CD14-positive monocyte (primary cell): ENCODE data around the gene BAHCC1. TPM values are rescaled to one million over a fixed set of nuclear protein-coding genes. Genes with fewer than 3 reads are reported as not detected.

ENCODE experiments used
- DNase-seq, 3 donors: peaks; one replicate each; pipeline ENCODE4 v3.0.0-alpha.2; 2011 to 2022
- H2AFZ ChIP-seq: 2 replicates; pipeline ENCODE4 v1.6.0; 2012; ENCODE audit warnings: mild to moderate bottlenecking, low read depth, low read length, inconsistent platforms; ENCODE audit not compliant: insufficient read depth, poor library complexity, severe bottlenecking
- H3K27ac ChIP-seq, 2 donors: 1 replicate in 1 of 2; 2 replicates in 1 of 2; pipeline ENCODE4 v1.5.1; 2012 to 2013; ENCODE audit warnings: low read length in 2 of 2, control low read depth in 1 of 2, inconsistent platforms in 1 of 2, low read depth in 1 of 2, mild to moderate bottlenecking in 1 of 2
- H3K27me3 ChIP-seq, 2 donors: one replicate each; pipeline versions ENCODE4 v1.6.0 to v1.6.1; 2011 to 2013; ENCODE audit warnings: low read length in 2 of 2; ENCODE audit not compliant: control insufficient read depth in 2 of 2, insufficient read depth in 2 of 2
- H3K36me3 ChIP-seq, 2 donors: replicated peaks in 1 of 2; 1 replicate in 1 of 2; 2 replicates in 1 of 2; pipeline versions ENCODE4 v1.5.1 to v1.6.1; 2012 to 2013; ENCODE audit warnings: low read length in 2 of 2, control low read depth in 1 of 2, inconsistent platforms in 1 of 2, mild to moderate bottlenecking in 1 of 2; ENCODE audit not compliant: insufficient read depth in 2 of 2, control insufficient read depth in 1 of 2
- H3K4me1 ChIP-seq, 2 donors: 1 replicate in 1 of 2; 2 replicates in 1 of 2; pipeline versions ENCODE4 v1.5.1 to v1.6.1; 2012 to 2013; ENCODE audit warnings: low read length in 2 of 2, control low read depth in 1 of 2, inconsistent platforms in 1 of 2, mild to moderate bottlenecking in 1 of 2, moderate library complexity in 1 of 2; ENCODE audit not compliant: insufficient read depth in 2 of 2, control insufficient read depth in 1 of 2
- H3K4me2 ChIP-seq: replicated peaks from 2 replicates; pipeline ENCODE3; 2012; ENCODE audit warnings: low read length, moderate library complexity, mild to moderate bottlenecking; ENCODE audit not compliant: poor library complexity, severe bottlenecking; ENCODE audit errors: extremely low read depth
- H3K4me3 ChIP-seq, 3 experiments: fragments of 200-600 bp in 1 of 3; sonication (generic) in 1 of 3; replicated peaks in 1 of 3; 1 replicate in 2 of 3; 2 replicates in 1 of 3; pipeline ENCODE4 v1.5.1; 2011 to 2013; ENCODE audit warnings: low read length in 3 of 3, mild to moderate bottlenecking in 3 of 3, control low read depth in 2 of 3, low read depth in 2 of 3, inconsistent platforms in 1 of 3, moderate library complexity in 1 of 3
- H3K79me2 ChIP-seq: 2 replicates; pipeline ENCODE4 v1.6.0; 2012; ENCODE audit warnings: mild to moderate bottlenecking, control low read depth, inconsistent platforms, low read length, moderate library complexity; ENCODE audit not compliant: insufficient read depth
- H3K9ac ChIP-seq: 2 replicates; pipeline ENCODE4 v1.6.0; 2017; ENCODE audit warnings: low read length, mild to moderate bottlenecking; ENCODE audit not compliant: insufficient read depth, poor library complexity, severe bottlenecking
- H3K9me3 ChIP-seq, 2 donors: replicated peaks in 1 of 2; 1 replicate in 1 of 2; 2 replicates in 1 of 2; pipeline versions ENCODE4 v1.5.1 to v1.6.1; 2012 to 2013; ENCODE audit warnings: low read length in 2 of 2, control low read depth in 1 of 2; ENCODE audit not compliant: control insufficient read depth in 1 of 2, insufficient read depth in 1 of 2
- H4K20me1 ChIP-seq: 2 replicates; pipeline ENCODE4 v1.6.0; 2012; ENCODE audit warnings: mild to moderate bottlenecking, low read length, control low read depth, moderate library complexity; ENCODE audit not compliant: insufficient read depth
- H3K27ac Mint-ChIP-seq, 7 donors: one replicate each; pipeline ENCODE4 v1.8.0; 2020; ENCODE audit warnings: mild to moderate bottlenecking in 7 of 7, mixed read lengths in 7 of 7, moderate library complexity in 6 of 7, inconsistent platforms in 2 of 7
- H3K27me3 Mint-ChIP-seq, 3 donors: one replicate each; pipeline ENCODE4 v1.8.0; 2021 to 2022; ENCODE audit warnings: low read depth in 3 of 3, mild to moderate bottlenecking in 3 of 3, mixed read lengths in 3 of 3, moderate library complexity in 3 of 3, inconsistent platforms in 1 of 3
- H3K36me3 Mint-ChIP-seq, 2 donors: one replicate each; pipeline ENCODE4 v1.8.0; 2020; ENCODE audit warnings: mixed read lengths in 2 of 2, inconsistent platforms in 1 of 2, mild to moderate bottlenecking in 1 of 2
- H3K4me1 Mint-ChIP-seq: one replicate; pipeline ENCODE4 v1.8.0; 2020; ENCODE audit warnings: mild to moderate bottlenecking, mixed read lengths
- H3K4me3 Mint-ChIP-seq, 2 donors: one replicate each; pipeline ENCODE4 v1.8.0; 2020; ENCODE audit warnings: mild to moderate bottlenecking in 2 of 2, mixed read lengths in 2 of 2, moderate library complexity in 1 of 2
- H3K9me3 Mint-ChIP-seq, 7 donors: one replicate each; pipeline ENCODE4 v1.8.0; 2020 to 2022; ENCODE audit warnings: mixed read lengths in 7 of 7, mild to moderate bottlenecking in 6 of 7, moderate library complexity in 6 of 7, inconsistent platforms in 2 of 7
- WGBS: methylation state at CpG from one replicate; pipeline ENCODE4 v1.1.5; 2013; ENCODE audit warnings: missing lambda C conversion rate; ENCODE audit not compliant: insufficient coverage; 5-methylcytosine and 5-hydroxymethylcytosine counted together
- intact Hi-C, 2 donors: fragments of 100-400 bp; cut with micrococcal nuclease; formaldehyde crosslinking; loops; one replicate each; pipeline versions ENCODE4 v1.15.0 to v1.15.1; 2023
- polyA plus RNA-seq, 3 donors: library from polyadenylated mRNA; depleted of rRNA in 1 of 3; unstranded in 2 of 3; stranded (reverse) in 1 of 3; fragments of 300-500 nt in 2 of 3; fragments of >200 nt in 1 of 3; fragmentation: Illumina TruSeq in 2 of 3; gene quantifications; 1 replicate in 2 of 3; 2 replicates in 1 of 3; pipeline ENCODE4 v1.2.3, GENCODE V29; 2012 to 2021
- TF ChIP-seq, protein P1 (sequence below): fragments of 200-600 bp; IDR thresholded peaks from one replicate; pipeline ENCODE4 v1.8.0; 2022; ENCODE audit warnings: antibody characterized with exemption, mild to moderate bottlenecking

BAHCC1 gene
- polyA plus RNA-seq, 3 donors: 0.11 to 8.8 (median 0.27) TPM

DNA sequence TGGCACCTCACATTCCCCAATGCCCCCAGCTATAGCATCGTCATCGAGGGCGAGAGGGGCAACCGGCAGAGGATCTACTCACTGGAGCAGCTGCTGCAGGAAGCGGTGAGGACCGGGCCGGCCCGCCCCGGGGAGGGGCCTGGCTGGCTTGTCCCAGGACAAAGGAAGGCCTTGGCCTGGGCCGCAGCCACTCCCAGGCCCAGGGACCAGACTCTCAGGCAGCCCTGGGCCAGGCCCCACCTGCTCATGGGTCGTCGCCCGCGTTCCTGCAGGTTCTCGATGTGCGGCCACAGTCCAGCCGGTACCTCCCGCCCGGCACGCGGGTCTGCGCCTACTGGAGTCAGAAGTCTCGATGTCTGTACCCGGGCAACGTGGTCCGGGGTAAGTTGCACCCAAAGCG is 64.0 kb downstream of the BAHCC1 start:
- H3K36me3 ChIP-seq: peaks cover 0 to 9% of the 10 kb centered on the region in 2 donors
- TF ChIP-seq, protein P1, sequence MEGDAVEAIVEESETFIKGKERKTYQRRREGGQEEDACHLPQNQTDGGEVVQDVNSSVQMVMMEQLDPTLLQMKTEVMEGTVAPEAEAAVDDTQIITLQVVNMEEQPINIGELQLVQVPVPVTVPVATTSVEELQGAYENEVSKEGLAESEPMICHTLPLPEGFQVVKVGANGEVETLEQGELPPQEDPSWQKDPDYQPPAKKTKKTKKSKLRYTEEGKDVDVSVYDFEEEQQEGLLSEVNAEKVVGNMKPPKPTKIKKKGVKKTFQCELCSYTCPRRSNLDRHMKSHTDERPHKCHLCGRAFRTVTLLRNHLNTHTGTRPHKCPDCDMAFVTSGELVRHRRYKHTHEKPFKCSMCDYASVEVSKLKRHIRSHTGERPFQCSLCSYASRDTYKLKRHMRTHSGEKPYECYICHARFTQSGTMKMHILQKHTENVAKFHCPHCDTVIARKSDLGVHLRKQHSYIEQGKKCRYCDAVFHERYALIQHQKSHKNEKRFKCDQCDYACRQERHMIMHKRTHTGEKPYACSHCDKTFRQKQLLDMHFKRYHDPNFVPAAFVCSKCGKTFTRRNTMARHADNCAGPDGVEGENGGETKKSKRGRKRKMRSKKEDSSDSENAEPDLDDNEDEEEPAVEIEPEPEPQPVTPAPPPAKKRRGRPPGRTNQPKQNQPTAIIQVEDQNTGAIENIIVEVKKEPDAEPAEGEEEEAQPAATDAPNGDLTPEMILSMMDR: no peak
- H2AFZ ChIP-seq: no peak overlapping the region
- no peaks in the 10 kb centered on the region for H4K20me1 ChIP-seq
- H3K27me3 ChIP-seq: no peaks in the 10 kb centered on the region
- H3K4me1 ChIP-seq: peaks cover 39 to 43% of the 10 kb centered on the region in 2 donors
- H3K4me2 ChIP-seq: no peak overlapping the region
- Mint-ChIP-seq H3K27ac (no peak overlapping the region), H3K27me3 (no peaks in the 10 kb centered on the region), H3K4me1 (peaks cover 32% of the 10 kb centered on the region), H3K4me3 (no peak overlapping the region), H3K36me3 (peaks cover 8 to 24% of the 10 kb centered on the region in 2 donors), H3K9me3 (no peaks in the 10 kb centered on the region)
- H3K27ac ChIP-seq: no peak overlapping the region
- 91% methylated on average over 26 of the region's 27 CpGs for WGBS
- no peak overlapping the region for H3K4me3 ChIP-seq
- no peak for DNase-seq
- intact Hi-C loops: no loop called here
- H3K79me2 ChIP-seq: no peaks in the 10 kb centered on the region
- H3K9ac ChIP-seq: no peak overlapping the region
- H3K9me3 ChIP-seq: no peaks in the 10 kb centered on the region

DNA sequence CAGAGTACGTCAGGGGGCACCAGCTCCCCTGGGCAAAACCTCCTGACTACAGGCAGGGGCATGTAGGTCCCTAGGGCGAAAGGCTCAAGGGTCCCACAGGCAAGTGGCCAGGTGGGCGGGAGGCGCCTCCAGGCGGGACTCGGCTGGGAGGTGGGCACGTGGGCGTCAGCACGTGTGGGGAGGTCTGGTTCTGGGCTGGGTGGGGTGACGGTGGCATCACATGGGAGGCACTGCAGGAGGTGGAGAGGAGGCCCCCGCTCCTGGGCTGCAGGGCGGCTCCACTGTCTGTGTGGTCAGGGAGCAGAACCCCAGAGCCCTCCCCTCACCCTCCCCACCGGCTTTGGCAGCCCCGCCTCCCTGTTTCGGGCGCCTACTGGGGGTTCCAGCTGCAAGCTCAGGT is 64.6 kb downstream of the BAHCC1 start:
- Histone ChIP-seq H3K27me3 (no peaks in the 10 kb centered on the region), H3K9me3 (no peaks in the 10 kb centered on the region), H4K20me1 (no peaks in the 10 kb centered on the region), H3K27ac (no peak overlapping the region), H2AFZ (no peak overlapping the region), H3K36me3 (peaks cover 0 to 9% of the 10 kb centered on the region in 2 donors), H3K4me1 (peaks cover 34 to 37% of the 10 kb centered on the region in 2 donors), H3K9ac (no peak overlapping the region), H3K4me3 (no peak overlapping the region), H3K4me2 (no peak overlapping the region), H3K79me2 (no peaks in the 10 kb centered on the region)
- Mint-ChIP-seq H3K4me1 (peaks cover 27% of the 10 kb centered on the region), H3K9me3 (no peaks in the 10 kb centered on the region), H3K36me3 (peaks cover 8 to 27% of the 10 kb centered on the region in 2 donors), H3K27ac (no peak overlapping the region), H3K4me3 (no peak overlapping the region), H3K27me3 (no peaks in the 10 kb centered on the region)
- TF ChIP-seq, protein P1: no peak
- 89% methylated on average over 1 of the region's 16 CpGs for WGBS
- DNase-seq: no peak
- intact Hi-C loops: no loop called here
